GM13977 (cell line): ENCODE results near the gene GSTM3.

Source experiments
- DNase-seq: peaks from one replicate; pipeline ENCODE4 v3.0.0; 2012; ENCODE audit warnings: low spot score
- CTCF ChIP-seq: IDR thresholded peaks from 2 replicates; pipeline ENCODE4 v1.5.1; 2012; ENCODE audit warnings: mild to moderate bottlenecking, control low read depth; ENCODE audit not compliant: insufficient read depth; ENCODE audit errors: extremely low read depth, missing control alignments
- in situ Hi-C: fragments of 300-500 bp; cut with MboI; formaldehyde crosslinking; loops from one replicate; pipeline ENCODE4 v1.12.0; 2022; ENCODE audit warnings: low sequenced_read_pairs, low pct_unique_long_range_greater_than_20kb, mixed read lengths, inconsistent platforms; ENCODE audit not compliant: unreplicated experiment

GSTM3 gene

GRCh38 chr1:109740615-109741373 is at the start of gene GSTM3:
Gene GSTM3, minus strand, starts transcription at chr1:109741038. Its CDS starts 751 bp downstream, at chr1:109740287.
- no peak for DNase-seq
- TF ChIP-seq CTCF: no peak
- in situ Hi-C loops: no loop called here

- no peak for DNase-seq
- TF ChIP-seq CTCF: no peak
- in situ Hi-C loops: no loop called here
These were observed 49.5 kb upstream of the GSTM3 start for GRCh38 chr1:109790329-109790728.

- in situ Hi-C loops: no loop called here
- DNase-seq: no peak
- no peak for TF ChIP-seq CTCF
These were observed 48.8 kb upstream of the GSTM3 start for GRCh38 chr1:109789551-109790180.

- in situ Hi-C loops: no loop called here
- TF ChIP-seq CTCF: peak; percentile 3
- peak; percentile 49 for DNase-seq
These were observed 48.1 kb upstream of the GSTM3 start for GRCh38 chr1:109788695-109789521.

GRCh38 chr1:109787845-109788601 is 47.2 kb upstream of the GSTM3 start:
- in situ Hi-C loops: no loop called here
- DNase-seq: no peak
- TF ChIP-seq CTCF: no peak
